NT2/D1 (cell line): ENCODE results near the gene CDH13.

ENCODE experiments used
- SUZ12 ChIP-seq: IDR thresholded peaks from 2 replicates; pipeline ENCODE4 v1.6.1; 2011; ENCODE audit not compliant: insufficient read length, insufficient read depth; ENCODE audit errors: extremely low read depth
- YY1 ChIP-seq: IDR thresholded peaks from 2 replicates; pipeline ENCODE4 v1.6.1; 2011; ENCODE audit not compliant: insufficient read length, insufficient read depth
- ZNF274 ChIP-seq: IDR thresholded peaks from 2 replicates; pipeline ENCODE4 v1.6.1; 2011; ENCODE audit warnings: mild to moderate bottlenecking, low read depth, low read length

- TF ChIP-seq SUZ12, result no peak
- TF ChIP-seq YY1, result no peak
- no peak for TF ChIP-seq ZNF274
These were observed 997.8 kb downstream of the CDH13 start for GRCh38 chr16:83624429-83625120.
